Adipose tissue (tissue), 3 donors: ENCODE data around the gene PCDHGB6. TPM values are rescaled to one million over a fixed set of nuclear protein-coding genes. Genes with fewer than 3 reads are reported as not detected.

Experiments
- H3K27ac ChIP-seq: one replicate; pipeline ENCODE4 v1.5.1; 2013; ENCODE audit warnings: low read depth, low read length
- WGBS, 3 donors: extraction: QIAGEN DNeasy Blood & Tissue Kit; methylation state at CpG; one replicate each; pipeline ENCODE4 v1.1.7; 2013; 5-methylcytosine and 5-hydroxymethylcytosine counted together
- polyA plus RNA-seq, 3 donors: library from polyadenylated mRNA; stranded (reverse); fragments of 200-250 nt; gene quantifications; one replicate each; pipeline ENCODE4 v1.2.3, GENCODE V29; 2013
- donor health status: healthy with polysubstance abuse.
- donor health status: Bipolar disorder and iron deficiency.
- donor health status: healthy.

PCDHGB6 gene
- polyA plus RNA-seq, 3 donors, result 1.0 to 2.4 (median 1.0) TPM

DNA sequence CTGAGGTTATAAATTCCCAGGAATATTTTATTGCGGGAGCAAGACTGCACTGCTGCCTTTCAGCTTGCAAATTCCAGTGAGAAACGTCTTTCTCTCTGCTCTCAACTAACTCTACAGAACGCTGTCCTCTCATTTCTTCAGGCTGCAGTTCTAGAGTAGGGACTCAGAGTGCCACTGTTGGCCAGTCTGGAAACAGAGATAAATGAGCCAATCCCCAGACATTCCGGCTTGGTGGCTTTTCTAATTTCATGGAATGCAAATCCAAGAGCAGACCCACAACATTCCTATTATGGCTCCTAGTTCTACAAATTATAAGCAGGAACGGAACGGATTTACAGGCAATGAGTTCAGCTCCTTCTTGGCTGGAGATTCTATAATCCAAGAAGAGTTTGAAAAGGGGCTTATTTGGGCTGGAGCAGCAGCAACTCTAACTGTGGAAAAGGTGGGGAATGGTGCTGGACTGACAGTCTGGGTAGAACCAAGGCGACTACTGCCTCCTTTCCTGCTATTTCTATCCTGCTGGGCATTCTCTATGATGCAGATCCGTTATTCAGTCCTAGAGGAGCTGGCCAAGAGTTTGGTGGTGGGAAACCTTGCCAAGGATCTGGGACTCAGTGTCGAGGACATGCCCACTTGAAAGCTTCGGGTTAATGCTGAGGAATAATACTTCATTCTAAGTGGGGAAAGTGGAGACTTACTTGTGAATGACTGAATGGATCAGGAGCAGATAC is 31.8 kb downstream of the PCDHGB6 start:
- H3K27ac ChIP-seq, result no peak overlapping the region
- 60 to 69% (median 69%) methylated on average over 10 of the region's 10 CpGs for WGBS, 3 donors

DNA sequence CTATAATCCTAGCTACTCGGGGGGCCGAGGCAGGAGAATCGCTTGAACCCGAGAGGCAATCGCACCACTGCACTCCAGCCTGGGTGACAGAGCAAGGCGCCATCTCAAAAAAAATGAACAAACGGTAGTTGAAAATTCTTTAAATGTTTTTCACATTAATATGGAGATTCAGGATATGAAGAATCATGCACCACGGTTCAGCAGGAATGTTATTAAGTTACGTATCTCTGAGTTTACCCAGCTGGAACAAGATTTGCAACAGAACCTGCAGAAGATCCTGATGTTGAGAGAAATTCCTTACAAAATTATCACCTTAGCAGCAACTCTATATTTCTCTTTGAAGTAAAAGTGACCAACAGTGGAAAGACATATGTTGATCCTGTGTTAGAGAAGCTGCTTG is 32.5 kb downstream of the PCDHGB6 start:
- no peak overlapping the region for H3K27ac ChIP-seq
- WGBS, 3 donors, result 92 to 95% (median 93%) methylated on average over 9 of the region's 9 CpGs

DNA sequence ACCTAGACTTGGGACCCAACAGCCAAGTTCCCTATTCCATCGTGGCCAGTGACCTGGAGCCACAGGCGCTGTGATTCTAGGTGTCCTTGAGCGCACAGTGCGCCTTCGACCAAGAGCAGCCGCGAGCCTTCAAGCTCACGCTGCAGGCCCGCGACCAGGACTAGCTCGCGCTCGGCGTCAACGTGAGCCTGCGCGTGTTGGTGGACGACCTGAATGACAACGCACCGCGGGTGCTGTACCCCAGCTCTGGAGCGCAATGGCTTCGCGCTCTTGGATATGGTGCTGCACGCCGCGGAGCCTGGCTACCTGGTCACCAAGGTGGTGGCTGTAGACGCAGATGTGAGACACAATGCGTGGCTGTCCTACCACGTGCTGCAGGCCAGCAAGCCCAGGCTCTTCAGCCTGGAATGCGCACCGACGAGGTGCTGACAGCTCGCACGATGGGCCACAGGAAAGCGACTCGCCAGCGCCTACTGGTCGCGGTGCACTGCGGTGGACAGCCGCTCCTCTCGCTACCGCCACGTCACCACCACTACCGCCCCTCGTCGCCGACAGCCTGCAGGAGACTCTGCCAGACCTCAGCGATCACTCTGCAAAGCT is 33.9 kb downstream of the PCDHGB6 start:
- H3K27ac ChIP-seq, result no peak overlapping the region
- WGBS, 3 donors, result 44 to 52% (median 51%) methylated on average over 50 of the region's 50 CpGs

Other genes with a start within 250 kb of the PCDHGB6 start
- 1 to 10 TPM in 1 of 3 donors, under 1 TPM in 2; 0.20 to 1.5 (median 0.79) TPM for gene PCDHB7, start 235.4 kb upstream of the PCDHGB6 start, polyA plus RNA-seq
- 1 to 10 TPM in 1 of 3 donors, under 1 TPM in 1, not detected in 1; 0.42 to 1.2 TPM for gene PCDHB8, start 230.2 kb upstream of the PCDHGB6 start, polyA plus RNA-seq
- 1 to 10 TPM in 1 of 3 donors, under 1 TPM in 2; 0.72 to 1.4 (median 0.90) TPM for gene PCDHB16, start 225.6 kb upstream of the PCDHGB6 start, polyA plus RNA-seq
- under 1 TPM; 0.38 to 0.88 (median 0.79) TPM for gene PCDHB9, start 220.9 kb upstream of the PCDHGB6 start, polyA plus RNA-seq
- 1 to 10 TPM in 1 of 3 donors, under 1 TPM in 2; 0.41 to 1.1 (median 0.67) TPM for gene PCDHB10, start 215.7 kb upstream of the PCDHGB6 start, polyA plus RNA-seq
- 1 to 10 TPM in 2 of 3 donors, under 1 TPM in 1; 0.45 to 1.4 (median 1.0) TPM for gene PCDHB11, start 208.4 kb upstream of the PCDHGB6 start, polyA plus RNA-seq
- gene PCDHB12, start 199.3 kb upstream of the PCDHGB6 start, polyA plus RNA-seq, result 1 to 10 TPM in 2 of 3 donors, under 1 TPM in 1; 0.81 to 1.2 (median 1.2) TPM
- gene PCDHB13, start 194.1 kb upstream of the PCDHGB6 start, polyA plus RNA-seq, result 1 to 10 TPM in 2 of 3 donors, under 1 TPM in 1; 0.34 to 1.7 (median 1.3) TPM
- gene PCDHB14, start 184.7 kb upstream of the PCDHGB6 start, polyA plus RNA-seq, result 1 to 10 TPM; 1.3 to 2.5 (median 1.4) TPM
- gene PCDHB15, start 162.6 kb upstream of the PCDHGB6 start, polyA plus RNA-seq, result 1 to 10 TPM in 2 of 3 donors, under 1 TPM in 1; 0.79 to 3.2 (median 2.0) TPM
- gene SLC25A2, start 104.0 kb upstream of the PCDHGB6 start, polyA plus RNA-seq, result under 1 TPM in 1 of 3 donors, not detected in 2; 0.03 TPM
- 10 to 100 TPM; 32.2 to 62.0 (median 59.1) TPM for gene TAF7, start 87.2 kb upstream of the PCDHGB6 start, polyA plus RNA-seq
- under 1 TPM in 2 of 3 donors, not detected in 1; 0.10 to 0.25 TPM for gene PCDHGA1, start 77.5 kb upstream of the PCDHGB6 start, polyA plus RNA-seq
- 1 to 10 TPM in 1 of 3 donors, under 1 TPM in 2; 0.56 to 1.3 (median 0.89) TPM for gene PCDHGA2, start 69.3 kb upstream of the PCDHGB6 start, polyA plus RNA-seq
- under 1 TPM; 0.45 to 0.82 (median 0.54) TPM for gene PCDHGA3, start 64.2 kb upstream of the PCDHGB6 start, polyA plus RNA-seq
- gene PCDHGB1, start 57.9 kb upstream of the PCDHGB6 start, polyA plus RNA-seq, result under 1 TPM; 0.11 to 0.36 (median 0.30) TPM
- gene PCDHGA4, start 53.0 kb upstream of the PCDHGB6 start, polyA plus RNA-seq, result under 1 TPM; 0.34 to 0.98 (median 0.82) TPM
- gene PCDHGB2, start 48.0 kb upstream of the PCDHGB6 start, polyA plus RNA-seq, result under 1 TPM; 0.58 to 0.90 (median 0.71) TPM
- gene PCDHGA5, start 43.9 kb upstream of the PCDHGB6 start, polyA plus RNA-seq, result under 1 TPM; 0.34 to 0.52 (median 0.43) TPM
- gene PCDHGB3, start 37.8 kb upstream of the PCDHGB6 start, polyA plus RNA-seq, result under 1 TPM; 0.34 to 0.52 (median 0.40) TPM
- 1 to 10 TPM in 1 of 3 donors, under 1 TPM in 2; 0.45 to 1.3 (median 0.83) TPM for gene PCDHGA6, start 34.1 kb upstream of the PCDHGB6 start, polyA plus RNA-seq
- gene PCDHGA7, start 25.3 kb upstream of the PCDHGB6 start, polyA plus RNA-seq, result under 1 TPM; 0.11 to 0.38 (median 0.31) TPM
- 1 to 10 TPM in 1 of 3 donors, under 1 TPM in 2; 0.34 to 1.2 (median 0.60) TPM for gene PCDHGB4, start 20.3 kb upstream of the PCDHGB6 start, polyA plus RNA-seq
- gene PCDHGA8, start 15.4 kb upstream of the PCDHGB6 start, polyA plus RNA-seq, result under 1 TPM; 0.07 to 0.45 (median 0.10) TPM
- 1 to 10 TPM in 2 of 3 donors, under 1 TPM in 1; 0.11 to 3.1 (median 2.3) TPM for gene PCDHGB5, start 10.1 kb upstream of the PCDHGB6 start, polyA plus RNA-seq
- under 1 TPM; 0.51 to 0.89 (median 0.67) TPM for gene PCDHGA9, start 5.2 kb upstream of the PCDHGB6 start, polyA plus RNA-seq
- 1 to 10 TPM in 1 of 3 donors, under 1 TPM in 2; 0.64 to 1.8 (median 0.79) TPM for gene PCDHGA10, start 5.0 kb downstream of the PCDHGB6 start, polyA plus RNA-seq
- gene PCDHGB7, start 9.7 kb downstream of the PCDHGB6 start, polyA plus RNA-seq, result 1 to 10 TPM; 2.3 to 4.9 (median 2.6) TPM
- gene PCDHGA11, start 13.0 kb downstream of the PCDHGB6 start, polyA plus RNA-seq, result 1 to 10 TPM in 1 of 3 donors, under 1 TPM in 2; 0.32 to 1.1 (median 0.79) TPM
- 1 to 10 TPM in 2 of 3 donors, under 1 TPM in 1; 0.48 to 2.0 (median 1.2) TPM for gene PCDHGA12, start 22.5 kb downstream of the PCDHGB6 start, polyA plus RNA-seq
- 100 to 1,000 TPM in 1 of 3 donors, 10 to 100 TPM in 2; 21.7 to 106 (median 37.2) TPM for gene PCDHGC3, start 67.9 kb downstream of the PCDHGB6 start, polyA plus RNA-seq
- gene PCDHGC4, start 77.0 kb downstream of the PCDHGB6 start, polyA plus RNA-seq, result under 1 TPM; 0.05 to 0.34 (median 0.15) TPM
- gene PCDHGC5, start 81.1 kb downstream of the PCDHGB6 start, polyA plus RNA-seq, result under 1 TPM; 0.06 to 0.56 (median 0.07) TPM
- 10 to 100 TPM; 30.1 to 33.4 (median 31.9) TPM for gene DIAPH1, start 211.0 kb downstream of the PCDHGB6 start, polyA plus RNA-seq
- 10 to 100 TPM; 27.2 to 53.6 (median 35.3) TPM for gene HDAC3, start 228.8 kb downstream of the PCDHGB6 start, polyA plus RNA-seq
- 1 to 10 TPM; 1.4 to 2.6 (median 1.5) TPM for gene RELL2, start 229.0 kb downstream of the PCDHGB6 start, polyA plus RNA-seq
- 1 to 10 TPM; 6.7 to 8.2 (median 8.1) TPM for gene FCHSD1, start 243.4 kb downstream of the PCDHGB6 start, polyA plus RNA-seq